ENCODE data around the gene MND1. TPM values are rescaled to one million over a fixed set of nuclear protein-coding genes. Genes with fewer than 3 reads are reported as not detected.
A peak's percentile ranks its signal among the peaks of the same experiment; 100 is the strongest.

The MND1 gene
- total and polyA plus RNA-seq, 2 experiments from 2014 or later: 1.2 to 4.9 TPM

DNA sequence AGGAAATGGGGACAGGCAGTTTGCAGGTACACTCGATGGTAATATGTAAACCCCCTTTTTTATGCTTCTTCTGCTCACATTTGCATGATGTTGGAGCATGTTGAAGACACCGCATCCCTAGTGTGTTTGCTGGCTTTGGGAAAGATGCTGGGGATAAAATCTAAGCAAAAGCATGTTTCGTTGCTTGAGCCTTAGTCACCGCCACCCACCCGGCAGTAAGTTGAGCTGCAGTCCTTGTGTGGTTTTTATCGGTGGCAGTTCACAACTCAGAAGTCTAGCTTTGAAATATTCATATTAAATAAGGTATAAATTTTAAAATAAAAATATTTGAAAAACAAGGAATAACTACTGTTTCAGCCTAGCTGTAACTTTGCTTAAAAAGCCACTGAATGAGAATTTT lies 21.7 kb upstream of the MND1 start:
- in situ Hi-C loops (cut with MboI): loop anchor here (25.0 kb wide), 1 partner anchor 485 kb away; no protein-coding TSS in a partner anchor
- Histone ChIP-seq H3K4me2 (ENCODE audit: unreplicated experiment) (no peak overlapping the region), H3K9me2 (ENCODE audit: insufficient read depth) (no peaks in the 10 kb centered on the region), H3F3A (ENCODE audit: insufficient read depth) (peaks cover 5% of the 10 kb centered on the region; the same call in 1 of the 2 replicates), H3K27ac (no peak overlapping the region), H3K9me3 (ENCODE audit: low read depth) (no peaks in the 10 kb centered on the region), H2AFZ (no peak overlapping the region), H4K20me1 (ENCODE audit: insufficient read depth) (no peaks in the 10 kb centered on the region), H3K36me3 (ENCODE audit: low read depth) (peaks cover 4% of the 10 kb centered on the region), H3K4me3 (no peak overlapping the region), H3K4me1 (ENCODE audit: insufficient read depth) (no peaks in the 10 kb centered on the region), H3K9ac (no peak overlapping the region), H3K79me2 (ENCODE audit: insufficient read depth) (no peaks in the 10 kb centered on the region), H3K27me3 (replicated peaks; ENCODE audit: insufficient read depth) (no peaks in the 10 kb centered on the region)
- TF ChIP-seq EZH2 (IDR thresholded peaks at IDR 0.05; ENCODE audit: insufficient read depth, poor library complexity, severe bottlenecking) (no peak), EZH2phosphoT487 (IDR thresholded peaks at IDR 0.05; ENCODE audit: insufficient read depth, low read depth) (no peak)
- WGBS, 2 experiments (ENCODE audit: low coverage in 1 of 2, low lambda C conversion rate in 2 of 2, missing lambda C conversion rate in 2 of 2): 70% methylated on average over 6 of the region's 6 CpGs
- DNase-seq: peak; percentile 42

DNA sequence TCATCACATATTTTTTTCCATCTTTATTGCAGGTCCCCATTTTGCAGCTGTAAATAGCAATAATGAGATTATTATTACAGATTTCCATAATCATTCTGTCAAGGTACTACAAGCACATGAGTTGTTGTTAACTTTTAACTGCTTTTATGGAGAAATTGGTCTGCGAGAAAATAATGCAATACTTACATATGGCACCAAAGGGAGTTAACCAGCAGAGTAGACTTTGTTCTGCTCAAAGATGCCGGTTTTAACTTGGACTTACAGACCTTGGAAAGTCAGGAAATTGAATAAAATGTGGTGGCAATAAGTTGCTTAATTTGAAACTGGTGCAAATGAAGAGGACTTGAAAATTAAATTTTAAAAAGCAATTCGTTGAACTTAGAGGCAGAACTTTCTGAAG lies 20.4 kb upstream of the MND1 start:
- Histone ChIP-seq H4K20me1 (ENCODE audit: insufficient read depth) (no peaks in the 10 kb centered on the region), H3K4me2 (ENCODE audit: unreplicated experiment) (no peak overlapping the region), H3K4me1 (ENCODE audit: insufficient read depth) (no peaks in the 10 kb centered on the region), H3K36me3 (ENCODE audit: low read depth) (peaks cover 4% of the 10 kb centered on the region), H3K4me3 (no peak overlapping the region), H3K27me3 (replicated peaks; ENCODE audit: insufficient read depth) (no peaks in the 10 kb centered on the region), H3K9me3 (ENCODE audit: low read depth) (no peaks in the 10 kb centered on the region), H3K9me2 (ENCODE audit: insufficient read depth) (no peaks in the 10 kb centered on the region), H2AFZ (no peak overlapping the region), H3K79me2 (ENCODE audit: insufficient read depth) (no peaks in the 10 kb centered on the region), H3F3A (ENCODE audit: insufficient read depth) (no peaks in the 10 kb centered on the region; the same call in 1 of the 2 replicates), H3K27ac (no peak overlapping the region), H3K9ac (no peak overlapping the region)
- in situ Hi-C loops (cut with MboI): loop anchor here (25.0 kb wide), 1 partner anchor 487 kb away; no protein-coding TSS in a partner anchor
- WGBS, 2 experiments (ENCODE audit: low coverage in 1 of 2, low lambda C conversion rate in 2 of 2, missing lambda C conversion rate in 2 of 2): 46 to 47% methylated on average over 3 of the region's 3 CpGs
- no peak for DNase-seq
- no peak for TF ChIP-seq EZH2 (IDR thresholded peaks at IDR 0.05; ENCODE audit: insufficient read depth, poor library complexity, severe bottlenecking)
- no peak for TF ChIP-seq EZH2phosphoT487 (IDR thresholded peaks at IDR 0.05; ENCODE audit: insufficient read depth, low read depth)

DNA sequence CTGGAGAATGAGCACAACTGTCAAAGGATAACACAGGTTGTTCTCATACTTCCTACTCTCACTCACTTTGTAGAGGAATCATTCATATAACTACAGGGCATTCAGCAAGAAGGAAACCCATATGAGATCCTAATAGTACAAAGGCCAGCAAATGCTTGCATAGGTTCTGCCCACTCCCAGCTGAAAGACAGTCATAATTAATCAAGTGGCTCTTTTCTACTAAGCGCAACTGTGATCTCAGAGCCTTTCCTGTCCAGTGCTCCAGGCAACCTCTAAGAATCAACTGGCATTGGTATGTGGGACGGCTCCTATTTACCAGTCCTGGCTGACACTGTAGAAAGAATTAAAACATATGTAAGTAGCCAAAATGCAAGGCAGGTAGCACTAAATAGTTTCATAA lies 18.9 kb upstream of the MND1 start:
- no peaks in the 10 kb centered on the region for H3K79me2 ChIP-seq (ENCODE audit: insufficient read depth)
- H3K4me3 ChIP-seq: no peak overlapping the region
- H2AFZ ChIP-seq: no peak overlapping the region
- in situ Hi-C loops (cut with MboI): loop anchor here (25.0 kb wide), 1 partner anchor 437 kb away; the partner anchor contains the start of gene RNF175
- no peak overlapping the region for H3K9ac ChIP-seq
- H3K36me3 ChIP-seq (ENCODE audit: low read depth): peaks cover 4% of the 10 kb centered on the region
- TF ChIP-seq EZH2 (IDR thresholded peaks at IDR 0.05; ENCODE audit: insufficient read depth, poor library complexity, severe bottlenecking) (no peak), EZH2phosphoT487 (IDR thresholded peaks at IDR 0.05; ENCODE audit: insufficient read depth, low read depth) (no peak)
- H3K4me2 ChIP-seq (ENCODE audit: unreplicated experiment): no peak overlapping the region
- no peaks in the 10 kb centered on the region for H3K4me1 ChIP-seq (ENCODE audit: insufficient read depth)
- WGBS, 2 experiments (ENCODE audit: low coverage in 1 of 2, low lambda C conversion rate in 2 of 2, missing lambda C conversion rate in 2 of 2): 98 to 99% methylated on average over 2 of the region's 2 CpGs
- H3F3A ChIP-seq (ENCODE audit: insufficient read depth): no peaks in the 10 kb centered on the region; the same call in 1 of the 2 replicates
- no peak for DNase-seq
- no peaks in the 10 kb centered on the region for H3K9me3 ChIP-seq (ENCODE audit: low read depth)
- H4K20me1 ChIP-seq (ENCODE audit: insufficient read depth): no peaks in the 10 kb centered on the region
- H3K27ac ChIP-seq: no peak overlapping the region
- H3K27me3 ChIP-seq (replicated peaks; ENCODE audit: insufficient read depth): no peaks in the 10 kb centered on the region
- no peaks in the 10 kb centered on the region for H3K9me2 ChIP-seq (ENCODE audit: insufficient read depth)

DNA sequence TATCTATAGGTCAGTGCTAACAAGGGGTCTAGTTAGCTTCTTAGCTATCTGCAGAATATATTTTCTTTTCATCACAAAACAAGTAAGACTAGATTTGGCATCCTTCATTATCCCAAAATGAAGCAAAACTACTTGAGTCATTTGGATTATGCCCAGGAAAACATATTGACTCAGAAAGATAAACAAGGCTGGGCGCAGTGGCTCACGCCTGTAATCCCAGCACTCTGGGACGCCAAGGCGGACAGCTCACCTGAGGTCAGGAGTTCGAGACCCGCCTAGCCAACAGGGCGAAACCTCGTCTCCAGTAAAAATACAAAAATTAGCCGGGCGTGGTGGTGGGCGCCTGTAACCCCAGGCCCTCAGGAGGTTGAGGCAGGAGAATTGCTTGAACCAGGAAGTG lies 18.0 kb upstream of the MND1 start:
- Histone ChIP-seq H3K4me1 (ENCODE audit: insufficient read depth) (no peaks in the 10 kb centered on the region), H3K27me3 (replicated peaks; ENCODE audit: insufficient read depth) (no peaks in the 10 kb centered on the region), H3K79me2 (ENCODE audit: insufficient read depth) (no peaks in the 10 kb centered on the region), H3K4me3 (no peak overlapping the region), H3K9ac (no peak overlapping the region), H3K27ac (no peak overlapping the region), H2AFZ (no peak overlapping the region), H3K9me2 (ENCODE audit: insufficient read depth) (no peaks in the 10 kb centered on the region), H4K20me1 (ENCODE audit: insufficient read depth) (no peaks in the 10 kb centered on the region), H3K4me2 (ENCODE audit: unreplicated experiment) (no peak overlapping the region), H3K9me3 (ENCODE audit: low read depth) (no peaks in the 10 kb centered on the region), H3K36me3 (ENCODE audit: low read depth) (peaks cover 4% of the 10 kb centered on the region), H3F3A (ENCODE audit: insufficient read depth) (no peaks in the 10 kb centered on the region; the same call in 1 of the 2 replicates)
- in situ Hi-C loops (cut with MboI): loop anchor here (25.0 kb wide), 1 partner anchor 436 kb away; the partner anchor contains the start of gene RNF175
- peak; percentile 62 for DNase-seq
- WGBS, 2 experiments (ENCODE audit: low coverage in 1 of 2, low lambda C conversion rate in 2 of 2, missing lambda C conversion rate in 2 of 2): 92 to 93% methylated on average over 11 of the region's 11 CpGs
- TF ChIP-seq EZH2 (IDR thresholded peaks at IDR 0.05; ENCODE audit: insufficient read depth, poor library complexity, severe bottlenecking): no peak
- TF ChIP-seq EZH2phosphoT487 (IDR thresholded peaks at IDR 0.05; ENCODE audit: insufficient read depth, low read depth): no peak
